Pancreas (tissue), 10 donors: ENCODE data around the gene CDC20. TPM values are rescaled to one million over a fixed set of nuclear protein-coding genes. Genes with fewer than 3 reads are reported as not detected.
"Not testable (repeated sequence)": the region's sequence is repeated elsewhere in the genome, so short reads cannot be mapped to it uniquely, and the experiment has no call there.

Experiments
- ATAC-seq, 4 donors: fragments of 200-7000 bp; cut with Tn5 transposase; one replicate each; pipeline versions ENCODE4 v1.8.0 to v1.9.1; 2020; ENCODE audit warnings: mild to moderate bottlenecking in 4 of 4, moderate library complexity in 4 of 4
- DNase-seq, 6 donors: peaks; one replicate each; pipeline ENCODE4 v3.0.0-alpha.2; 2020
- FAIRE-seq: peaks from 2 replicates; lab custom pipeline; 2012; peaks lifted over from hg19 to GRCh38; lab: Jason Lieb, UNC
- H3K27ac ChIP-seq, 4 donors: fragments of 200-600 bp; sonication (generic); 1 replicate in 3 of 4; 2 replicates in 1 of 4; pipeline versions ENCODE4 v1.5.0 to v1.8.0; 2020
- H3K27me3 ChIP-seq, 4 donors: fragments of 200-600 bp; one replicate each; pipeline ENCODE4 v1.8.0; 2021
- H3K36me3 ChIP-seq, 3 donors: fragments of 200-600 bp; sonication (generic) in 1 of 3; one replicate each; pipeline versions ENCODE4 v1.5.0 to v1.8.0; 2020 to 2021
- H3K4me1 ChIP-seq, 3 donors: fragments of 200-600 bp; one replicate each; pipeline ENCODE4 v1.8.0; 2021
- H3K4me3 ChIP-seq, 4 donors: fragments of 200-600 bp; sonication (generic) in 2 of 4; one replicate each; pipeline versions ENCODE4 v1.5.0 to v1.8.0; 2020 to 2021
- H3K9me3 ChIP-seq, 4 donors: fragments of 200-600 bp; one replicate each; pipeline ENCODE4 v1.8.0; 2021
- CTCF ChIP-seq, 4 donors: fragments of 200-600 bp; sonication (generic) in 3 of 4; IDR thresholded peaks; one replicate each; pipeline versions ENCODE4 v1.5.0 to v1.8.0; 2021; ENCODE audit warnings: antibody characterized with exemption in 4 of 4
- WGBS, 2 donors: extraction: QIAGEN DNeasy Blood & Tissue Kit; methylation state at CpG; one replicate each; pipeline ENCODE4 v1.1.7; 2013; 5-methylcytosine and 5-hydroxymethylcytosine counted together
- intact Hi-C, 3 donors: fragments of 100-400 bp; cut with DNase I; formaldehyde crosslinking; loops; one replicate each; pipeline versions ENCODE4 v1.11.1 to v1.14.2; 2022
- polyA plus RNA-seq, 2 donors: library from polyadenylated mRNA; stranded (reverse); fragments of 200-250 nt; gene quantifications; one replicate each; pipeline ENCODE4 v1.2.3, GENCODE V29; 2013
- total RNA-seq, 6 donors: library from RNA; stranded (reverse); fragmentation: NEBNext Ultra II Directional in 4 of 6; extraction: Animal tissue kit (Norgen Biotek cat#: 25700) in 4 of 6; gene quantifications; one replicate each; pipeline versions ENCODE4 v1.2.1 to v1.2.4, GENCODE V29; 2021 to 2023
- donor health status: healthy with polysubstance abuse.
- donor health status: DM: no; HTN: no; CAD: no; lungs with moderate emphysema.
- donor health status: DM: no; HTN: no; CAD: no.
- donor health status: control.
- donor health status: control.
- donor health status: Bipolar disorder and iron deficiency.
- donor health status: DM: yes; HTN: yes; CAD: no.
- donor health status: DM: no; HTN: no; CAD: no.
- donor health status: DM: no; HTN: no; CAD: no.
- donor health status: DM: yes; HTN: yes; CAD: no.

CDC20 gene
- total and polyA plus RNA-seq, 8 donors, result 0.12 to 1.8 (median 0.52) TPM

GRCh38 chr1:43395523-43395922 is 36.7 kb downstream of the CDC20 start:
- no peak overlapping the region for H3K27ac ChIP-seq

GRCh38 chr1:43396059-43396458 is 37.3 kb downstream of the CDC20 start:
- DNase-seq (no peak), ATAC-seq (no peak), FAIRE-seq (no peak)
- Histone ChIP-seq H3K4me3 (no peak overlapping the region), H3K27me3 (no peaks in the 10 kb centered on the region), H3K4me1 (peaks cover under 1 to 5% (median 2%) of the 10 kb centered on the region in 3 donors), H3K36me3 (no peaks in the 10 kb centered on the region), H3K9me3 (no peaks in the 10 kb centered on the region), H3K27ac (no peak overlapping the region)
- 36 to 72% methylated on average over 1 of the region's 1 CpG for WGBS, 2 donors
- TF ChIP-seq CTCF (IDR thresholded peaks at IDR 0.05), result no peak
- intact Hi-C loops, result no loop called here

More at GRCh38 chr1:43395523-43395922, 36.7 kb downstream of the CDC20 start:
- DNase-seq (no peak), FAIRE-seq (no peak), ATAC-seq (no peak)
- 81 to 85% methylated on average over 4 of the region's 4 CpGs for WGBS, 2 donors
- Histone ChIP-seq H3K4me3 (no peak overlapping the region), H3K36me3 (no peaks in the 10 kb centered on the region), H3K27me3 (no peaks in the 10 kb centered on the region), H3K4me1 (peaks cover 6 to 9% (median 8%) of the 10 kb centered on the region in 3 donors), H3K9me3 (no peaks in the 10 kb centered on the region)
- no peak for TF ChIP-seq CTCF (IDR thresholded peaks at IDR 0.05)
- intact Hi-C loops, result no loop called here

GRCh38 chr1:43398227-43398626 is 39.4 kb downstream of the CDC20 start:
- Histone ChIP-seq H3K36me3 (no peaks in the 10 kb centered on the region), H3K9me3 (no peaks in the 10 kb centered on the region), H3K27me3 (no peaks in the 10 kb centered on the region), H3K27ac (no peak overlapping the region), H3K4me1 (no peaks in the 10 kb centered on the region), H3K4me3 (no peak overlapping the region)
- no peak for TF ChIP-seq CTCF (IDR thresholded peaks at IDR 0.05)
- 97 to 100% methylated on average over 3 of the region's 3 CpGs for WGBS, 2 donors
- intact Hi-C loops, result no loop called here
- ATAC-seq (no peak), FAIRE-seq (no peak), DNase-seq (no peak)

GRCh38 chr1:43400441-43400840 is 41.7 kb downstream of the CDC20 start:
- H3K9me3 ChIP-seq, DNase-seq, H3K4me3 ChIP-seq, H3K27me3 ChIP-seq, ATAC-seq, H3K4me1 ChIP-seq, FAIRE-seq, H3K27ac ChIP-seq, intact Hi-C loops: not testable (repeated sequence)
- WGBS, 2 donors, result 94 to 95% methylated on average over 9 of the region's 9 CpGs
- peaks cover 0 to 12% (median 7%) of the 10 kb centered on the region in 3 donors for H3K36me3 ChIP-seq

- Histone ChIP-seq H3K4me3 (no peak overlapping the region), H3K9me3 (no peaks in the 10 kb centered on the region), H3K27ac (no peak overlapping the region), H3K36me3 (peaks cover 0 to 25% (median 7%) of the 10 kb centered on the region in 3 donors), H3K27me3 (no peaks in the 10 kb centered on the region), H3K4me1 (no peaks in the 10 kb centered on the region)
- ATAC-seq (no peak), DNase-seq (no peak), FAIRE-seq (no peak)
- intact Hi-C loops, result no loop called here
- WGBS, 2 donors, result 74% methylated on average over 6 of the region's 6 CpGs
- no peak for TF ChIP-seq CTCF (IDR thresholded peaks at IDR 0.05)
Observed at GRCh38 chr1:43402089-43402865, 43.5 kb downstream of the CDC20 start.
